GM12892 (cell line): ENCODE results near the gene MAP3K7CL.

ENCODE experiments used
- DNase-seq: peaks from one replicate; pipeline ENCODE4 v3.0.0; 2011; ENCODE audit not compliant: insufficient read length
- FAIRE-seq: peaks from 2 replicates; lab custom pipeline; 2011; peaks lifted over from hg19 to GRCh38; lab: Jason Lieb, UNC
- POLR2A ChIP-seq: IDR thresholded peaks from 2 replicates; pipeline ENCODE4 v1.6.1; 2011; ENCODE audit warnings: low read depth, low read length, control low read depth
- POLR2AphosphoS5 ChIP-seq: IDR thresholded peaks from 2 replicates; pipeline ENCODE4 v1.6.1; 2011; ENCODE audit warnings: low read depth, low read length, control low read depth
- TAF1 ChIP-seq: IDR thresholded peaks from 2 replicates; pipeline ENCODE4 v1.6.1; 2011; ENCODE audit warnings: low read depth, mild to moderate bottlenecking, control low read depth, low read length, borderline replicate concordance

The MAP3K7CL gene

GRCh38 chr21:29136033-29136432 is 5.6 kb downstream of the MAP3K7CL start:
- DNase-seq (no peak), FAIRE-seq (no peak)
- TF ChIP-seq POLR2A (no peak), POLR2AphosphoS5 (no peak), TAF1 (no peak)

GRCh38 chr21:29144736-29145353 is 14.4 kb downstream of the MAP3K7CL start:
- no peak for FAIRE-seq

GRCh38 chr21:29145354-29145782 is 14.9 kb downstream of the MAP3K7CL start:
- FAIRE-seq, result no peak

More at GRCh38 chr21:29144736-29145353, 14.4 kb downstream of the MAP3K7CL start:
- no peak for DNase-seq
- no peak for TF ChIP-seq TAF1
- TF ChIP-seq POLR2A, result no peak
- no peak for TF ChIP-seq POLR2AphosphoS5

GRCh38 chr21:29145852-29146453 is 15.5 kb downstream of the MAP3K7CL start:
- no peak for DNase-seq
- no peak for FAIRE-seq
- TF ChIP-seq POLR2A, result no peak
- no peak for TF ChIP-seq POLR2AphosphoS5
- TF ChIP-seq TAF1, result no peak

More at GRCh38 chr21:29145354-29145782, 14.9 kb downstream of the MAP3K7CL start:
- DNase-seq, result no peak
- TF ChIP-seq POLR2AphosphoS5 (no peak), TAF1 (no peak), POLR2A (no peak)

GRCh38 chr21:29146726-29147125 is 16.3 kb downstream of the MAP3K7CL start:
- no peak for TF ChIP-seq POLR2AphosphoS5
- TF ChIP-seq TAF1, result no peak
- no peak for TF ChIP-seq POLR2A
- FAIRE-seq (no peak), DNase-seq (no peak)

- no peak for DNase-seq
- TF ChIP-seq TAF1 (no peak), POLR2AphosphoS5 (no peak), POLR2A (no peak)
- no peak for FAIRE-seq
Measured at GRCh38 chr21:29148530-29148929, 18.1 kb downstream of the MAP3K7CL start.

- DNase-seq (no peak), FAIRE-seq (no peak)
- TF ChIP-seq POLR2AphosphoS5, result no peak
- TF ChIP-seq POLR2A, result no peak
- TF ChIP-seq TAF1, result no peak
Measured at GRCh38 chr21:29149808-29150425, 19.5 kb downstream of the MAP3K7CL start.

- no peak for DNase-seq
- no peak for FAIRE-seq
- TF ChIP-seq TAF1 (no peak), POLR2A (no peak), POLR2AphosphoS5 (no peak)
Measured at GRCh38 chr21:29151931-29152330, 21.5 kb downstream of the MAP3K7CL start.

GRCh38 chr21:29152916-29153315 is 22.5 kb downstream of the MAP3K7CL start:
- FAIRE-seq (no peak), DNase-seq (no peak)
- no peak for TF ChIP-seq TAF1
- TF ChIP-seq POLR2A, result no peak
- TF ChIP-seq POLR2AphosphoS5, result no peak

- FAIRE-seq, result no peak
- TF ChIP-seq POLR2AphosphoS5 (no peak), POLR2A (no peak), TAF1 (no peak)
- no peak for DNase-seq
Measured at GRCh38 chr21:29154270-29154669, 23.8 kb downstream of the MAP3K7CL start.

GRCh38 chr21:29155118-29155932 is 24.9 kb downstream of the MAP3K7CL start:
- TF ChIP-seq TAF1 (no peak), POLR2A (no peak), POLR2AphosphoS5 (no peak)
- FAIRE-seq, result no peak
- DNase-seq, result no peak
